Breast epithelium (tissue), 4 donors: ENCODE measurements around the gene GAS7. TPM values are rescaled to one million over a fixed set of nuclear protein-coding genes. Genes with fewer than 3 reads are reported as not detected.

Experiments used
- DNase-seq, 2 donors: peaks; one replicate each; pipeline ENCODE4 v3.0.0-alpha.2; 2019; ENCODE audit warnings: low spot score in 2 of 2
- H3K27ac ChIP-seq, 2 donors: fragments of 200-600 bp; sonication (generic) in 1 of 2; one replicate each; pipeline ENCODE4 v1.5.1; 2016 to 2019; ENCODE audit warnings: mild to moderate bottlenecking in 1 of 2
- H3K27me3 ChIP-seq, 2 donors: fragments of 200-600 bp; sonication (generic) in 1 of 2; one replicate each; pipeline versions ENCODE4 v1.5.1 to v1.6.0; 2017 to 2019; ENCODE audit warnings: control low read depth in 1 of 2, mild to moderate bottlenecking in 1 of 2
- H3K36me3 ChIP-seq: fragments of 200-600 bp; one replicate; pipeline ENCODE4 v1.5.1; 2019
- H3K4me1 ChIP-seq, 2 donors: fragments of 200-600 bp; sonication (generic); one replicate each; pipeline ENCODE4 v1.5.1; 2016 to 2019; ENCODE audit warnings: control low read depth in 1 of 2
- H3K4me3 ChIP-seq, 3 donors: fragments of 200-600 bp; sonication (generic); 1 replicate in 2 of 3; 2 replicates in 1 of 3; pipeline ENCODE4 v1.5.1; 2016 to 2019; ENCODE audit warnings: mild to moderate bottlenecking in 3 of 3, moderate library complexity in 2 of 3
- H3K9me3 ChIP-seq, 2 donors: fragments of 200-600 bp; sonication (generic) in 1 of 2; one replicate each; pipeline ENCODE4 v1.5.1; 2016 to 2019; ENCODE audit warnings: control low read depth in 1 of 2
- POLR2A ChIP-seq: fragments of 450-650 bp; IDR thresholded peaks from one replicate; pipeline ENCODE4 v1.6.1; 2016; ENCODE audit warnings: antibody characterized with exemption, mild to moderate bottlenecking, moderate library complexity
- POLR2AphosphoS5 ChIP-seq, 3 donors: sonication (generic); formaldehyde crosslinking; IDR thresholded peaks; one replicate each; pipeline ENCODE4 v1.6.1; 2017; ENCODE audit warnings: antibody characterized with exemption in 3 of 3
- intact Hi-C: fragments of 100-400 bp; cut with DNase I; formaldehyde crosslinking; loops from one replicate; pipeline ENCODE4 v1.15.1; 2023; ENCODE audit warnings: low total_unique reads
- total RNA-seq, 3 donors: library from RNA; depleted of rRNA; stranded (reverse); fragments of >200 nt; gene quantifications; one replicate each; pipeline ENCODE4 v1.1.0, GENCODE V29; 2016
- TF ChIP-seq, protein P1 (sequence below), 3 donors: fragments of 450-650 bp; IDR thresholded peaks; one replicate each; pipeline ENCODE4 v1.5.1; 2016 to 2017; ENCODE audit warnings: antibody characterized with exemption in 3 of 3, mild to moderate bottlenecking in 3 of 3, moderate library complexity in 3 of 3

The GAS7 gene
- total RNA-seq, 3 donors from 2014 or later = 21.8 to 62.2 (median 33.4) TPM

DNA sequence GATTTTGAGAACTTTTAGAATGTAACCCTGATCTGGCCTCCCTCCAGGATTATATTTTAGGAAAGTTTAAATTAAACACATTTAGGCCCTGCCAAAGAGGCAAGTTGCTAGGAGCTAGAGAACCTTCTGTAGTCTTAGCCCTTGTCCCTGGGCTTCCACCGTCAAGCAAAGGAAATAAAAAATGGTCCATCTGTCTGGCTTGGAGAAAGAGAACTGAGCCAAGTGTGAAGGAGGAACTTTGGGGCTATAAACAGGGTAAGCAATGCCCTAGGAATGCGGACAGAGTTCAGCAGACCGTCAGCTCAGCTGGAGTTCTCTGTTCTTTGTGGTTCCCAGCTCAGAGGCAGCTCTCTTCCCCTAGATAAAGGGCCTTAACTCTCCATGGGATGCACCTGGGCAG, 323.0 kb downstream of the GAS7 start:
- Histone ChIP-seq H3K9me3 (no peaks in the 10 kb centered on the region), H3K27me3 (no peaks in the 10 kb centered on the region), H3K27ac (peak overlapping the region; percentile 17 to 58), H3K4me1 (no peaks in the 10 kb centered on the region), H3K36me3 (no peaks in the 10 kb centered on the region), H3K4me3 (no peak overlapping the region)
- TF ChIP-seq, protein P1, sequence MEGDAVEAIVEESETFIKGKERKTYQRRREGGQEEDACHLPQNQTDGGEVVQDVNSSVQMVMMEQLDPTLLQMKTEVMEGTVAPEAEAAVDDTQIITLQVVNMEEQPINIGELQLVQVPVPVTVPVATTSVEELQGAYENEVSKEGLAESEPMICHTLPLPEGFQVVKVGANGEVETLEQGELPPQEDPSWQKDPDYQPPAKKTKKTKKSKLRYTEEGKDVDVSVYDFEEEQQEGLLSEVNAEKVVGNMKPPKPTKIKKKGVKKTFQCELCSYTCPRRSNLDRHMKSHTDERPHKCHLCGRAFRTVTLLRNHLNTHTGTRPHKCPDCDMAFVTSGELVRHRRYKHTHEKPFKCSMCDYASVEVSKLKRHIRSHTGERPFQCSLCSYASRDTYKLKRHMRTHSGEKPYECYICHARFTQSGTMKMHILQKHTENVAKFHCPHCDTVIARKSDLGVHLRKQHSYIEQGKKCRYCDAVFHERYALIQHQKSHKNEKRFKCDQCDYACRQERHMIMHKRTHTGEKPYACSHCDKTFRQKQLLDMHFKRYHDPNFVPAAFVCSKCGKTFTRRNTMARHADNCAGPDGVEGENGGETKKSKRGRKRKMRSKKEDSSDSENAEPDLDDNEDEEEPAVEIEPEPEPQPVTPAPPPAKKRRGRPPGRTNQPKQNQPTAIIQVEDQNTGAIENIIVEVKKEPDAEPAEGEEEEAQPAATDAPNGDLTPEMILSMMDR (IDR thresholded peaks at IDR 0.05) = no peak
- no peak for TF ChIP-seq POLR2A
- TF ChIP-seq POLR2AphosphoS5 (IDR thresholded peaks at IDR 0.05) = no peak
- intact Hi-C loops = no loop called here
- DNase-seq = no peak

DNA sequence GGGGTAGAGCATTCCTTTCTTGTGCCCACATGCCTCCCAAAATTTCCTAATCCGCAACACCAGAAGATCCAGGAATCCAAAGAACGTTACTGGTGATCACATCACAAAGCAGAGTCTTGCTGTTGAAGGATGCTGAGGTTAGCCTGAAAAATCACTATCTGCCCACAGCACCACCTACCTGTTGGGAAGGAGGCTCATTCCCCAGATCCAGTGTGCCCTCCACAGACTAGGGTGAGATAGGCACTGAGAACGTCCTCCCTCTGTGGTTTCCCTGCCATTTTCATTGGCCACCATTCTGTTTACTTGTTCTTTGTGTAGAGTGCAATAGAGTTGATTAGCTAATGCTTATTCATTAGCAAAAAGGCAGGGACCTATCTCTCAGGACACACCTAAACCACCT, 323.7 kb downstream of the GAS7 start:
- TF ChIP-seq POLR2AphosphoS5 (IDR thresholded peaks at IDR 0.05) (no peak), POLR2A (no peak)
- TF ChIP-seq, protein P1 (IDR thresholded peaks at IDR 0.05) = no peak
- Histone ChIP-seq H3K27me3 (no peaks in the 10 kb centered on the region), H3K36me3 (no peaks in the 10 kb centered on the region), H3K4me1 (no peaks in the 10 kb centered on the region), H3K27ac (peak overlapping the region; percentile 17 to 58), H3K4me3 (no peak overlapping the region), H3K9me3 (no peaks in the 10 kb centered on the region)
- intact Hi-C loops = no loop called here
- no peak for DNase-seq

DNA sequence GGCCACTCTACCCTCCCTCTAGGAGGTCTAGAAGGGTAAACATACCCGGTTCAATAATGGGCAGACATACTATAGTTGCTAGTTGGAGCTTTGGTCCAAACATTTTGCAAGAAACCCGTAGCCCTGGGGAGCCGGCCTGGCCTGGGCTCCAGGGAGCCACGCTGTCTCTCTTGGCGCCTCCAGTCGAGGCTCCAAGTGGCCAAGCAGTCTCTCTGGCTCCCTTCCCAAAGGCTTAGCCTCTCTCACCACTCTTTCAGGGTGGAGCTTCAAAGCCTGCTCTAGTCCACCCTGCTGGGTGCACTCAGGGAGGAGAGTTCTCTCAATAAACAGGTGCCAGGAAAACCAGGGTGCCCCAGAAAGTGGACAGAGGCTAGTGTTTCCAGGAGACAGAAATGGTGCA, 325.6 kb downstream of the GAS7 start:
- no peak for DNase-seq
- no peaks in the 10 kb centered on the region for H3K36me3 ChIP-seq
- intact Hi-C loops = no loop called here
- no peaks in the 10 kb centered on the region for H3K4me1 ChIP-seq
- H3K27me3 ChIP-seq = no peaks in the 10 kb centered on the region
- TF ChIP-seq, protein P1 (IDR thresholded peaks at IDR 0.05) = no peak
- TF ChIP-seq POLR2A (no peak), POLR2AphosphoS5 (IDR thresholded peaks at IDR 0.05) (no peak)
- H3K4me3 ChIP-seq = no peak overlapping the region
- H3K27ac ChIP-seq = no peak overlapping the region
- H3K9me3 ChIP-seq = no peaks in the 10 kb centered on the region

DNA sequence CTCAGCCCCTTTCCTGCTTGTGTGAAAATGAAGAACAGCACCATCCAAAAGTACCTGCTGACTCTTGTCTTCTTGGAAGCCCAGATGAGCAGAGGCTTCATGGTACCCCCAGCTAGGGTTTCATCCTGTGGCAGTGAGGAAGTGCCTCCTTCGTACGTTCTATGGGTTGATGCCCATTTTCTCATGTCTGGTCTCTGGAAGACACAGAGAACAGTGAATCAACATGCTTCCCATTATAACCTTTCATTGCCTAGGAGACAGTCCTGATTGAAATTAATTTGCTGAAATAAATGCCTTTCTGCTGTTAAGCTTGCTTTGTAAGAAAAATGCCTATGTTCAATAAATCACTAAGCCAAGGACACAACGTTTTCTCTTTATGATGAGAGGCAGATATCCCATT, 329.9 kb downstream of the GAS7 start:
- no peaks in the 10 kb centered on the region for H3K27me3 ChIP-seq
- TF ChIP-seq, protein P1 (IDR thresholded peaks at IDR 0.05) = no peak
- TF ChIP-seq POLR2AphosphoS5 (IDR thresholded peaks at IDR 0.05) (no peak), POLR2A (no peak)
- no peak for DNase-seq
- H3K36me3 ChIP-seq = no peaks in the 10 kb centered on the region
- H3K27ac ChIP-seq = no peak overlapping the region
- H3K9me3 ChIP-seq = no peaks in the 10 kb centered on the region
- H3K4me1 ChIP-seq = no peaks in the 10 kb centered on the region
- intact Hi-C loops = no loop called here
- H3K4me3 ChIP-seq = no peak overlapping the region

DNA sequence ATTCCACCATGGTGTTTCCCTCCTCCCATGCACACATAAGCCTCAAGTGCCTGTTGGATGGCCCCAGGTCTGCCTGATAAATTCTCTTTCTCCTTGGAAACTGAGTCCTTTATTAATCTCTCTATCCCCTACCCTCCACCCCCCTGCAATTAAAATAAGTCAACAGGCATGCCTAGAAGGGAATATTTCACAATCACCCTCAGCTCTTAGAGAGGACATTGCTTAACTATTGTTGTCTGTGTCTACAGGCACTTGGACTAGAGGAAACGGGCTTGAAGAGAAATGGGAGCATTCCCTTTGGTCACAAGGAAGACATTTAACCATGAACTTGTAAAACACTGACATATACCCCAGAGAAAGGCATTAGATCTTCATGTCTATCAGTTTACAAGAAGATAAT, 332.8 kb downstream of the GAS7 start:
- intact Hi-C loops = loop anchor here (2.0 kb wide), 1 partner anchor 25 kb away; no protein-coding TSS in a partner anchor
- DNase-seq = no peak
- TF ChIP-seq, protein P1 (IDR thresholded peaks at IDR 0.05) = no peak
- TF ChIP-seq POLR2A = no peak
- no peak for TF ChIP-seq POLR2AphosphoS5 (IDR thresholded peaks at IDR 0.05)
- Histone ChIP-seq H3K36me3 (no peaks in the 10 kb centered on the region), H3K9me3 (no peaks in the 10 kb centered on the region), H3K27ac (no peak overlapping the region), H3K4me1 (no peaks in the 10 kb centered on the region), H3K27me3 (no peaks in the 10 kb centered on the region), H3K4me3 (no peak overlapping the region)
